Measurements from ENCODE around the gene LDLRAD4.

The LDLRAD4 gene

DNA sequence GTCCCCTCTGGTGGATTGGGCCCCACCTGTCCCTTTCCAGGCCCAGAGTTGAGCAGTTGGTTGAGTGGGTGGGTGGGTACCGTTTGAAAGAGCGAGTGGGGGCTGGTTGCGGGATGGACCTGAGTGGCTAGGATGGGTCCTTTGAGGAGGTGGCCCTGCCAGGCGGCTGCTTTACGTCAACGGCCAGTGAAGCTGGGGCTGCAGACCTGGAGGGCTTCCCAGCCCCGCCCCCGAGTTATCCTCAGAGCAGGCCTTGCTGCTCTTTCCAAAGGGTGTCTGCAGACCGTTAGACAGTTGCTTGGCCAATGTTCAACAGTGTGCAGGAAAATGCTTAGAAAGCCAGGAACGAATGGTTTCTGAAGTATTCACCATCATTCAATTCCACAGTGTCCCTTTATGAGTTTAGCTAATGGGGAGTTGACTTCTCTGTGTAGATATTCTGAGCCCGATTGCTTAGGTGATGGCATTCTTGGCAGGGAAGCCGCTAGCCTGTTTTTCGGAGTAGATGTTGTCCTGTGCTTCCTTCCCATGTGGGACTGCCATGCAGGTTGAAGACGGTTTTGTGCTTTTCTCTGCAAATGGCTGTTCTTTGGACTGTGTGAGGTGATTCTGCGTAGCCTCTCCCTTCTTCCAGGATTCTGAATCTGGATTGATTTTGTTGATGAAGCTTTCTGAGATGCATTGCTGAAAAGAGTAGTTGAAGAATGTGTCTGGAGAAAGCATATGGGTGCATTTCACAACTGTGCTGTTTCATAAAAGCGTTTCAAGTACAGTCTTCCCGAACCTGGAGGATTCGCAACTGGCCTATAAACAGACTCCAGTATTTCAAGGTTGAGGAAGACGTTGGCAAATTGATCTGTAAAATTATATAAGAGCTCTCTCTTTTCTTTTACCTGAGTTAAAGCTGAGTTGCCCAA lies 45.8 kb downstream of the LDLRAD4 start:
- no peak for DNase-seq (ENCODE audit: low read depth in 1 of 2, low spot score in 1 of 2)

DNA sequence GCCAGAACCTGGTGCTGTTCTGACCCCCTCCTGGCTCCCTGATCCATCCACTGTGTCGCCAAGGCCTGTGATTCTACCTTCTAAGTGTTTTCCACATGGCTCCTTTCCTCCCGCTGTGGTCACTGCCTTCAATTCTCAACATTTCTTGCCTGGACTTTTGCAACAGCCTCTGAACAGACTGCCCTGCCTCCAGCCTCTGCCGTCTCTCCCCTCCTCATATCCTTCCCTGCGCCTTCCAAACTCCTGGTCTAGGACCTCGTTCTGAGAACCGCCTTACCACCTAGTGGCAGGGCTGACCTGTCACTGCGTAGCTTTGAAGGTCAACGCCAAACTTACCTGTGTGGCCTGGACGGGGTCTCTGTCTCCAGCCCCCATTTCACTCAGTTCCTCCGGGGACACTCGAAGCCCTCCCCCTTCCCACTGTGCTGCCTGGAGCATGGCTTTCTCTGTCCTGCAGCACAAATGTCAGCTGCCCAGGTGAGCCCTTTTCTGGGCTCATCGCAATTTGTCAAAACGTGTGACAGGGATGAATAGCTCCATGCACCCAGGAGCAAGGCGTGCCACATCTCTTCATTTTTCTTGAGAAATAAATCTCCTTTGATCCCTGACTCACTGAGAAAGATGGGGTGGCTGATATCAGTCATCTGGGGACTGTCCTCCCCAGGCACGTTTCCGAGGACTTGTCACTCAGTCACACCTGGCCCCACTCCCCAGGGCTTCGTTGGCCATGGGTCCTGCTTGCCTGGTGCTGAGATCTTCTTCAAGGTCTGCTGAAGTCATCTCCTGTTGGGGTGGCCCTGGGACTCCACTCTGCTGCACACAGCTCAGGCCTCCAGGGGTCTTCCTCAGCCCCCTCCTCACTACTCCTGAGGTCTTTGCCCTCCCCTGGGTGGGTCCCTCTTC lies 46.7 kb downstream of the LDLRAD4 start:
- no peak for DNase-seq (ENCODE audit: low read depth in 1 of 2, low spot score in 1 of 2)

DNA sequence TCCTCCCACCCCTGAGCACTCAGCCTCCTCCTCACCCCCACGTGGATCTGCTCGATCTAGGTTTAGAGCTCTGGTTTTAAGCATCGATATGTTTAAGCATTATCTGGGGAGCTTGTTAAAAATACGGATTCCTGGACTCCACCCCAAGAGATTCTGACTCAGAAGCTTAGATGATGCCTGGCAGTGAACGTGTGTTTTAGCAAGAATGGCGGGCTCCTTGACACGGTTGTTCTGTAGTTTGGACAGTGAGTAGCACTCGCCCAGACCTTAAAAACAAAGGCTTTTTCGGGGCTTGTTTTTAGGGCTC lies 47.3 kb downstream of the LDLRAD4 start:
- no peak for DNase-seq (ENCODE audit: low read depth in 1 of 2, low spot score in 1 of 2)

DNA sequence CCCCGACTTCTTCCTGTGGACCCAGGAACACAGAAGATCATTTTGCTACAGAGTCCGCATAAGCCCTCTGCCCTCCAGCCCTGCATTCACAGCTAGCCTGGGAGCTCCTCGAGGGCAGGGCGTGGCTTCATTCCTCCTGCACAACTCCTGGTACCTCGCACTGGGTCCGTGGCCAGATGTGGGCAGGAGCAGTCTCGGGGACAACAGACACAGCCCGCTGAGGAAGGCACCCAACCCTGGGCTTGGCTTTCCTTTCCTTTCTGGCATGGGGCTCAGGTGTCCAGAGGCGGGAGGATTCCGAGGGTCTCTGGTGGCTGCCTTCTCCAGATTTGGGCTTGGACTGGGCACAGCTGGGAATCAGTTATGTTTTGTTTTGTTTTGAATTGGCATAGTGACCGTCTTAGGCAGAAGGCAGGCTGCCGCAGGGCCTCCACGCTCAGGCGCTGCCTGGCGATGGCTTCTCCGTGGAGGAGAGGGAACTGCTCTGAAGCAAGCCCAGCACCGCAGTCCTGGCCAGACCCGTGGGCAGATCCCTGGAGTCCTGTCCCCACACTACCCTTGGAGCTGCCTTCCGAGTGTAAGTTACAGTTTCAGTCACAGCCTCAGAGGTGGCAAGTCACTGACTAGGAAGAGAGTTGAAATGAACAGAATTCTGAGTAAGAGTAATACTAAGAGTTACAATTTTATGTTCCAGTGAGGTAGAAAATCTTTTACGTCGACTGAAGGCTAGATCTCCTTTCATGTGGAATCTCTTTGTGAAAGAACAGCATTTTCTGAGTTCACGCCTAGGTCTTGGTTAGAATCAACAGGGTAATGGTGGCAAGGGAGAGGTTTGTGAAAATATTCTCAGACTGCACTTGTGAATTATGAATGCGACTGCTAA lies 47.9 kb downstream of the LDLRAD4 start:
- DNase-seq (ENCODE audit: low read depth in 1 of 2, low spot score in 1 of 2): no peak

DNA sequence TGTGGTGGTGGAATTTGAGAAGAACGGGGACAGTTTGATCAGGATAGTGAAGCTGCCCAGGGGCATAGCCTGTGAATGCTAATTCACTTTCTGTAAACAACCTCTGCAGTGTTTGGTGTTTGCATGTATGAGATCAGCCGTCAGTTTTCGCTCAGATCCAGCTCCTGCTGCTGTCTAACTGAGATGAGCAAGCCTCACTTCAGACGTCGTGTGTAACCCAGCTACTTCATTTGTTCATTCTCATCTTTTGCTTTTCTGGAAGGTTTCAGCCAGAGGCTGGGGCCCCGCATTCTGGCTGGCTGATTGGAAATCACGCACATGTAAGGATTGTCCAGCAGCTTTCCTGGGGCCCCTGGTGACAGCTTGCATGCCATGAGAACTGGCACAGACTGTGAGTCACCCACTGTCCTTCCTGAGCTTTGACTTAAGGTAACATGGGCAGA lies 48.9 kb downstream of the LDLRAD4 start:
- no peak for DNase-seq (ENCODE audit: low read depth in 1 of 2, low spot score in 1 of 2)

DNA sequence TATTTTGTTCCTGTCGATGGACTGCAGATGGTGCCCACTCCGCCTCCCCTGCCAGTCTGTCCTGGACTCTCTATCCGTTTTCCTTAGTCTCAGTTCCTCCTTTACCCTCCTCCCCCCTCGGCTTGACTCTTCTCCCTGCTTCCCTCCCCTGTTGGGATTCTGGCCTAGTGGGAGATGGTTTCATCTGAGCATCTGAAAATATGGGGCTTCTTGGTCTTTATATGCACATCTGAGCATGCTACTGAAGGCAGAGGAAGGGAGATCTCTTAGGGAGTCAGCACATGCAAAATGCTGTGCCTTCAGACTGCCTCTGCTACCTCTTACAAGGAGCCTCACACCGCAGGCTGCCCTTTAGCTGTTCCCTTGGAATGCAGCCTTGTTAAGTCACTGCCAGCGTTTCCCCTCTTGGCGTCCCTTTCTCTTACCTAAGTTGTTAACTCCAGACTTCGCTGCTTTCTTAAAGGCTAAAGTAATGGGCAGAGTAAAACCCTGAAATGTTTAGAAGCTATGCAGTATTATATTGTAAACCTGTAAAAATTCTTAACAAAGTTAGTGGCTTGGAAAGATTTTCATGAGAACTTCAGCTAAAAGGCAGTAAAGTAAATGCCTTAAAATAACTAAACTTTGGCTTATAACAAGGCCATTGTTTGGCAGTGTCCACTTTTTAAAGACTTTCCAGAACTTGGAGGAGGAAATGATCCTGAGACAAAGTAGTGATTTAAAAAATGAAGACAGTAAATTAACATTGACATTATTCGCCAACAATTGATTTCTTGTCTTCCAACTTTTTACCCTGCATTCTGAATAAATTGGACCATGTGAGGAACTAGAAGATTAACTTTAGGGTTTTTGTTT lies 49.8 kb downstream of the LDLRAD4 start:
- DNase-seq (ENCODE audit: low read depth in 1 of 2, low spot score in 1 of 2): no peak

DNA sequence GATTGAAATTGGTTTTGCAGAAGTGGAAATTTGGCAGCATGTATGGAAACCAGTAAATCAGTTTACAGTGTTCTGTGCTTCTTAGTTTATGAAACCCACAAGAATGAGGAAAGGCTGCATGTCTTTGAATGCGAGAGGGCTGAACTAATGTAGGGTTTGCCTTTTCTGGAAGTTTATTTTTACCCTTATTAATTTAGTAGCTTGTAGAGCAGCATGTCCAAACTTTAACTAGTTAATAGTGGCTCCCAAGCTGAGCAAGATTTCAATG lies 50.4 kb downstream of the LDLRAD4 start:
- no peak for DNase-seq (ENCODE audit: low read depth in 1 of 2, low spot score in 1 of 2)

DNA sequence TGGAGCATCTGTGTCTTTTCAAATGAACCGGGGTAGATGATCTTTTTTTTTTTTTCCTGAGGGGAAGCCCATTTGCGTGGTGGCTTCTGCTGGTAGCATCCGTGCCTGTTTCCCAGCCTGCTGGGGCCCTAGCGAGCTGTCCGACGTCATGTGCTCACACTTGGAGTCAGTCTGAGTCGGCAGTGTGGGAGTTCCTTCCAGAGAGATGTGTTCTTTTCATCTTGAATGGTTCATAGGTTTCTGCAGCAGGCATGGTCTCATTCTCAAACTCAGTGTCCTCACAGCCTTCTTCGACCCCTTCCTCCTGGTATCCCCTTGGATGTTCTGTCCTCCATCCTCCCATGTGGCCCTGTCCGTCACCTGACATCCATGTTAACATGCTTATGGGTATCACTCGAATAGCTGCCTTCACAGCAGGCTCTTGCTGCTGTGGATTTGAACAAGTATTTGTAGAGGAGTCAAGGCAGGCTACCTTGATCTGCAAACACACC lies 51.0 kb downstream of the LDLRAD4 start:
- DNase-seq (ENCODE audit: low read depth in 1 of 2, low spot score in 1 of 2): no peak

DNA sequence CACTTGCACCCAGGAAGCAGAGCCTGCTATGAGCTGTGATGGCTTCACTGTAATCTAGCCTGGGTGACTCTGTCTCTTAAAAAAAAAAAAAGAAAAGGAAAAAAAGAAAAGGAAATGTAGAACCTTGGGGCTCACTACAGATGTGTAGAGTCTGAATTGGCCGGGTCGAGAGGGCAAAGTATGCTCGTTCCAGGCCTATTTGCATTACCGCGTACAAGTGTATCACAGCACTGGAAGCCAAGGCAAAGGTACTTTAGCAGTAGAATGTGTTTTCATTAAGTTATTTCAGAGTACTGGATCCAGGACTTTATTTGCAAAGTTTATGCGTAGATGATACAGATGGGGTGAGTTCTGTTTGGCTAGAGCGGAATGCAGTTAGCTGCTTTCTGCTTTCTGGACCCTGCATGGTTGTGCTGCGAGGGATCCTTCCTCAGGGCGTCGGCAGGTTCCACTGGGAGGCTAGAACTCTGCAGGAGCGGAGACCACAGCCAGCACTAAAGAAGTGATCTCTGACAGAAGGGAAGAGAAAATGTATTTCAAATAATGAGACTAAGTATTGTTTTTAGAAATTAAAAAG lies 51.8 kb downstream of the LDLRAD4 start:
- no peak for DNase-seq (ENCODE audit: low read depth in 1 of 2, low spot score in 1 of 2)

DNA sequence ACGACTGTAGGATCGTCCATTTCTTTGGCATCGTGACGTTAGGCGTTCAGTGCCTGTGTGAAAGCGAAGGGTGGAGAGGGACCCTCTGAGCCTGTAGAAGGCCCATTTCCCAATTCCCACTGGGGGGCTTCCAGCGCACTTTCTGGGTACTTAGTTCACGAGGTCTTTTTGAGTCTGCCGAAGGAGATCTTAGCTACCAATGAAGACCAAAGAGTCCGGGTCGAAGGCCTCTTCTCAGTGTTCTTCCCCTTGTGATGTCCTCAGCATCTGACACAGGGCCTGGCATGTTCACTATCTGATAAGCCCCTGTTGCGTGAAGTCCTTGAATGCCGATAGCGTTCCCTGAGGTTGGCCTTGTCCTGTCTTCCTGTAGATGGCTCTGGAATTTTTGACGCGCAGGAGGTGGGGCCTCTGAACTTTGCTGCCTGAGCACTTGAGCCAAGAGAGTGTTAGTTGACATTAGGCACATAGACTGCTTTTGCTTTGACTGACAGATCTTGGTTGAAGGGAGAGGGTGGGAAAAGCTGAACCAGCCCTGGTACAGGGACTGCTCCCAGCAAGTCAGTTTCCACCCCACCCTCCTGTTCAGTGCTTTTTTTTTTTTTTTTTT lies 52.8 kb downstream of the LDLRAD4 start:
- no peak for DNase-seq (ENCODE audit: low read depth in 1 of 2, low spot score in 1 of 2)

DNA sequence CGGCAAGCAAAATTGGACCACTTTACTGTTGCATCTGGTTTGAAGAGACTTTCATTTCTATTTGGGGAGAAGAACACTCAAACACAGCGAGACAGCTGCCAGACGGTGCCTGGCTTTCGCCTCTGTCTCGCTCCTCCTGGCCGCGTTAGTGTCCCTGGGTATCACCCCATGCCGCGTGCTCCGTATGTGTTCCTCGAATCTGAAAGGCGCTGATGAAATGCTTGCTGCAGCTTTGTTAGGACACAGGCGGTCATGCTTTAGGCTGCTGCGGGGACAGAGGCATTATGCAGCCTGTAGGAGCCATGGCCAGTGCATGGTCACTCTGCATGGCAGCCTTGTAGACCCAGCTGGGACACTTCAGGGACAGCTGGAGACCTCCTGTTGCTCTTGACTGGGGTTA lies 53.9 kb downstream of the LDLRAD4 start:
- no peak for DNase-seq (ENCODE audit: low read depth in 1 of 2, low spot score in 1 of 2)

DNA sequence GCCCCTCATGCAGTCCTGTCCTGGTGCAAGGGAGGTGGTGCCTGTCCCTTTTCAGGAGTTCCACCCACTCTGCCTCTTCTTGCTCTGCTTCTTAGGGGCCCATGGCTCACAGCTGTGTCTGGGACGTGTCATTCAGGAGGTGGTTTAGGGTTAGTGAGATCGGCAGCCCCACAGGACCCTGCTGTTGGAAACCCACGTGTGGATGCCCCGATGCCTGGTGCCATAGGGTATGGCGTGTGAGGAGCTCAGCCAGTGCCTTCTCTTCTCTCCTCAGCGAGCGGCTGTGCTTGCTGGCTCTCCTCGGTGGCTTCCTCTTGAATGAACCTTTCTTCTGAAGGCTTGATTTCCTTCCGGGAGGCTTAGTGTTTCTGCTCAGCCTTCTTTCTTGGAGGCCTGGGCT lies 55.2 kb downstream of the LDLRAD4 start:
- no peak for DNase-seq (ENCODE audit: low read depth in 1 of 2, low spot score in 1 of 2)

DNA sequence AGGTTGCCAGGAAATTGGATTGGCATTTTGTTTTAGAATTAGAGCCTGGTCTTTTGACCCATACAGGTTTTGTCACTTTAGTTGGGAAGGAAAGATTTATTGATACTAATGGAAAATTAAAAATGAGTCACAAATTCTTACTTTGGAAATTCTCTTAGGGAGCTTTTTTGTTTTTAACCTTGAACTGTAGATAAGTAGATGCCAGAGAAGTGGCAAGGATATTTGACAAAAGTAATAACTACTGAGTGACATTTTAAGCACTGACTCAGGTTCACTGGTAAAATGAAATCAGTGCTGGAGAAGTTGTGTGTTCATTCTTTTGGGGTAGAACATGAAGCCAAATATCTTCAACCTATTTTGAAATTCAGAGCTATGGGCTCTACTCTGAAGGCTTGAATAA lies 56.5 kb downstream of the LDLRAD4 start:
- no peak for DNase-seq (ENCODE audit: low read depth in 1 of 2, low spot score in 1 of 2)

DNA sequence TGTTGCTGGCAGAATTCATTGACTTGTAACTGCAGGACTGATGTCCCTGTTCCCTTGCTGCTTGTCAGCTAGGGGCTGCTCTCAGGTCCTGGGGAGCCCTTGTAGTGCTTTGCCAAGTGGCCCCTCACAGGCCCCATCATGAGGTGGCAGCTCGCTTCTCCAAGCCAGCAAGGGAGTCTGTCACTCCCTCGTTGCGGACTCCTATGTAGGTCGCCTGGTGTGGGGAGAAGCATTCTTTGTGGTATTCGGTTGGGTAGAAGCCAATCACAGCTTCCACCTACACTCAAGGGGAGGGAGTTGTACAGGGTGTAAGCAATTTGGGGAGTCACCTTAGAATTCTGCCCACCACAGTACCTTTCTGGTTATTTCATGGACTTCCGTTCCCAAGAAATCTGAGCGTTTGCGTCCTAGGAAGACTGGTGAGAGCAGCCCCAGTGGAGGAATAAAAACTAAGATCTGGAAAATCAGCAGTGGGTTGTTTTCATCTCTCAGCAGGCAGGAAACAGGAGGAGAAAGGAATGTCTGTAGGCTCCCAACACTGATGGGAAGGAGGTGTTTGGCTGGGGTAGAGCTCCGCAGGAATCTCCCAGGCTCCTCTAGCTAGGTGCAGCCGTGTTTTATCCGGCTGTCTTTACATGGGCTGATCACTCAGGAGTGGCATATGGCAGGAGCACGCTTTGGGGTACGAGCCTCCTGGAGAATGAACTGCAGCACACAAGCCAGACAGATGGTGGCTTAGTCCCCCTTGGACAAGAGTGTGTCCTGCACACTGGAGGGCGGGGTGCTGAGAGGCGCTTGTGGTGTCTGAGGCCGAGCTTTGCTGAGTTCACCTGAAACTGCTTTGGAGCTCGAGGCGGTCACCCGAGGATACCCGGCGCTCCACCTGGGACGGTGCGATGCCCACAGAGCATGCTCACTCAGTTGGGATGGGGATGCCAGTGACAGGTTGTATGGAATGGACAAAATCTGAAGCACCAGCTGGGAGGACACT lies 58.3 kb downstream of the LDLRAD4 start:
- no peak for DNase-seq (ENCODE audit: low read depth in 1 of 2, low spot score in 1 of 2)

DNA sequence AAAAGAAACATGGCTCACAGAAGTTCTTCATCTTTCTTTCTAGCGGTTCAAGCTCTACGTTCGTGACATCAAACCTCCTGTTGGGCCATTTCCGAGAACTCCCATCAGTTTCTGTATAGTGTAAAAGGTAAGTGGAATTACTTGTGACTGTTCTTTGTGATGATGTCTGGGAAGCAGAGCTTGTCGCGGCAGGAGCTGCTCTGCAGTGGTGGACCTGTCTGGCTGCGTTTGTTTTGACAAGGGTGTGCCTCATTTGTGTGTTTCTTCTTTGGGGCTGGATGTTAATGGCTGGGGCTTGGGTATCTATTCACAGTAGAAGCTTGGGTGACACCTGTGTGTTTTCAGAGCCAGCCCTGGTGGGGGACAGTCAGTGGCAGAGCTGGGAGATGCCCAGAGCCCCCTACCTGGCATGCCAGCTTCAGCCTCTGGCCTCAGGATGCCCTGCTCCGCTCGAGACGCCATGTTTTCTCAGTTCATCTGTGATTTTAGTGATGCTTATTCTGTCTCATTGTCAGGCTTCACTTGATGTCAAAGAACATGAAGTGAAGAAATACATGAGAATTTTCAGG lies 59.6 kb downstream of the LDLRAD4 start:
- no peak for DNase-seq (ENCODE audit: low read depth in 1 of 2, low spot score in 1 of 2)

DNA sequence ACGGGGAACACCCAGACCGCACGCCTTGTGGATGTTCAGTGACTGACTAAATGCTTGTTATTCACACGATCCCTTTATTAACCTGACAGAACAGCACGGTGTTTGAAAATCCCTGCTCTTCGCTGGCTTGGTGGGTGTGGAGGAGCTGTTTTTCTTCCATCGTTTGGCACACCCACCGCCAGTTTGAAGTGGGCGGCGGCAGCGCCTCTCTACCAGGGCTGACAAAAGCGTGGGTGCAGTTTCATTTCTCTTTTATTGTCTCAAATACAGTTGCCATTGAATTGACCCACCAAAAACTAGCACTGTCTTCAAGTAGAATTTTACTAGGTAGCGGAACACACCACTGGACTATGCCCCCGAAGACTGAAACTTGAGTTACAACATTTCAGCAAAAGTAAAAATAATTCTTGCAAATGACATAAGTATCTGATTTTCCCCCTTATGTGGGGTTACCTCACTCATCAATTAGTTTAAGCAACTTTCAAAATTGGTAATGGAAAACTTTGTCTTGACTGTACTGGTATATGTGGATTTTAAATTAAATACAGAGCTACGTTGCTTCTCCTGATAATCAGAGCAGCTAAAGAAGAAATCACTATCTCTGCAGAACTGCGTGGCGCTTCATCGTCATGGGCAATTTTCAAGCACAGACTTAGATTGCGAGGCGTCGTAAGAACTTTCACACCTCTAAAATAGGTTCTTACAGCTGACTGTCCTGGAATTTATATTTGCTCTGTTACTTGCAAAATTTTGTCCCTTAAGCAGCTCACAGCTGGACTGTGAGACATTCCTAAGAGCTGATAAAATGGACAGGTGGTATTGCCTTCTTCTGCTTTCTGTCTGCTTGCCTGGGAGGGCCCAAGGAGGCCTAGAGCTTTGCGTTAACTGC lies 60.9 kb downstream of the LDLRAD4 start:
- DNase-seq (ENCODE audit: low read depth in 1 of 2, low spot score in 1 of 2): no peak
